ENCODE data around the gene ACTR6.

The ACTR6 gene

GRCh38 chr12:100273782-100274181 is 73.2 kb downstream of the ACTR6 start:
- Histone ChIP-seq H3K9ac (ENCODE audit: low read depth, low read length, poor library complexity, severe bottlenecking) (peak overlapping the region; percentile 47), H3K36me3 (ENCODE audit: insufficient read depth, low read length) (no peaks in the 10 kb centered on the region), H3K9me2 (replicated peaks; ENCODE audit: low read depth, low read length) (no peaks in the 10 kb centered on the region), H3K79me2 (ENCODE audit: insufficient read depth, low read length) (peaks cover 94% of the 10 kb centered on the region), H3K4me2 (ENCODE audit: low read depth, low read length, poor library complexity, severe bottlenecking) (peak overlapping the region; percentile 73), H3F3A (ENCODE audit: low read depth) (no peaks in the 10 kb centered on the region), H3K9me3 (ENCODE audit: insufficient read depth, low read depth, low read length) (no peaks in the 10 kb centered on the region), H3K4me3 (ENCODE audit: low read length, poor library complexity, severe bottlenecking) (peak overlapping the region; percentile 99), H3K27me3 (ENCODE audit: insufficient read depth, low read length, poor library complexity, severe bottlenecking) (no peaks in the 10 kb centered on the region), H2AFZ (ENCODE audit: low read length) (no peak overlapping the region), H3K4me1 (ENCODE audit: insufficient read depth, low read length, poor library complexity, severe bottlenecking) (peaks cover 57% of the 10 kb centered on the region), H4K20me1 (ENCODE audit: insufficient read depth, low read length, poor library complexity, severe bottlenecking) (peaks cover 74% of the 10 kb centered on the region)
- TF ChIP-seq EZH2phosphoT487 (IDR thresholded peaks at IDR 0.05; ENCODE audit: borderline replicate concordance) = no peak

Measured in Loucy (cell line).